GM12878 (cell line): Measurements from ENCODE around the gene PLTP. TPM values are rescaled to one million over a fixed set of nuclear protein-coding genes. Genes with fewer than 3 reads are reported as not detected.

Experiments used
- ATAC-seq: fragments of 200-7000 bp; cut with Tn5 transposase; 3 replicates; pipeline ENCODE4 v1.9.1; 2020; ENCODE audit warnings: mild to moderate bottlenecking, moderate library complexity
- BruUV-seq: library from RNA; stranded (reverse); fragments of 400-500 nt; replicated peaks from 2 replicates; lab custom pipeline; 2021; lab: Mats Ljungman, UMichigan
- CTCF ChIA-PET: fragments of 300-600 bp; sonication (Branson Sonifier 250); formaldehyde crosslinking; extraction: SDS; loops from one replicate; lab custom pipeline; 2021; ENCODE audit warnings: inconsistent platforms; lab: Yijun Ruan, JAX
- POLR2A ChIA-PET: fragments of 350-600 bp; formaldehyde crosslinking; extraction: SDS; loops from one replicate; lab custom pipeline; 2021; ENCODE audit warnings: inconsistent platforms; lab: Charles Lee
- RAD21 ChIA-PET: fragments of 300-600 bp; sonication (Branson Sonifier 250); formaldehyde crosslinking; loops from one replicate; lab custom pipeline; 2023; ENCODE audit warnings: antibody characterized with exemption; ENCODE audit not compliant: unreplicated experiment; lab: Charles Lee
- SMC1A ChIA-PET: fragments of 300-600 bp; sonication (Branson Sonifier 250); formaldehyde crosslinking; loops from one replicate; lab custom pipeline; 2023; ENCODE audit not compliant: unreplicated experiment, uncharacterized antibody; lab: Charles Lee
- DNase-seq: peaks from one replicate; pipeline ENCODE4 v3.0.0-alpha.2; 2011; ENCODE audit warnings: low read depth, low spot score
- FAIRE-seq: peaks from 3 replicates; lab custom pipeline; 2011; peaks lifted over from hg19 to GRCh38; lab: Jason Lieb, UNC
- H2AFZ ChIP-seq: 2 replicates; pipeline ENCODE4 v1.6.0; 2011; ENCODE audit warnings: low read depth, low read length, control low read depth; ENCODE audit not compliant: control insufficient read depth
- H3K27ac ChIP-seq: 2 replicates; pipeline ENCODE4 v1.5.1; 2011; ENCODE audit warnings: control low read depth; ENCODE audit not compliant: control insufficient read depth, insufficient read depth
- H3K27me3 ChIP-seq, 2 experiments: replicated peaks in 1 of 2; 2 replicates each; pipeline versions ENCODE4 v1.6.0 to v1.6.1; 2011; ENCODE audit warnings: low read length in 1 of 2; ENCODE audit not compliant: control insufficient read depth in 2 of 2, insufficient read depth in 2 of 2
- H3K36me3 ChIP-seq, 2 experiments: 2 replicates each; pipeline ENCODE4 v1.5.1; 2011; ENCODE audit warnings: low read length in 1 of 2; ENCODE audit not compliant: control insufficient read depth in 2 of 2, insufficient read depth in 2 of 2
- H3K4me1 ChIP-seq: 2 replicates; pipeline ENCODE4 v1.6.1; 2011; ENCODE audit warnings: mild to moderate bottlenecking, low read length, moderate library complexity, mixed read lengths; ENCODE audit not compliant: control insufficient read depth, insufficient read depth
- H3K4me2 ChIP-seq: 2 replicates; pipeline ENCODE4 v1.6.0; 2011; ENCODE audit warnings: control low read depth; ENCODE audit not compliant: control insufficient read depth, insufficient read depth
- H3K4me3 ChIP-seq: fragments of 200-600 bp; sonication (generic); 2 replicates; pipeline ENCODE4 v1.5.1; 2016
- H3K79me2 ChIP-seq: 2 replicates; pipeline ENCODE4 v1.6.0; 2011; ENCODE audit warnings: low read length; ENCODE audit not compliant: control insufficient read depth, insufficient read depth
- H3K9ac ChIP-seq: 2 replicates; pipeline ENCODE4 v1.8.0; 2011; ENCODE audit warnings: low read length, control low read depth, mixed read lengths; ENCODE audit not compliant: control insufficient read depth, insufficient read depth
- H3K9me3 ChIP-seq: replicated peaks from 3 replicates; pipeline ENCODE4 v1.5.1; 2011; ENCODE audit warnings: mild to moderate bottlenecking, low read length; ENCODE audit not compliant: control insufficient read depth, insufficient read depth
- H4K20me1 ChIP-seq: 2 replicates; pipeline ENCODE4 v1.6.0; 2011; ENCODE audit not compliant: control insufficient read depth, insufficient read depth
- BRCA1 ChIP-seq: IDR thresholded peaks from 2 replicates; pipeline ENCODE4 v1.6.1; 2011; ENCODE audit warnings: low read depth, low read length, improper control_type of control experiment
- CBX5 ChIP-seq: sonication (generic); IDR thresholded peaks from 2 replicates; pipeline ENCODE4 v1.6.1; 2016; ENCODE audit warnings: low read depth, moderate library complexity, mild to moderate bottlenecking, inconsistent platforms
- CUX1 ChIP-seq: IDR thresholded peaks from 2 replicates; pipeline ENCODE4 v1.6.1; 2012; ENCODE audit warnings: improper control_type of control experiment, low read depth, low read length; ENCODE audit not compliant: insufficient replicate concordance
- EP300 ChIP-seq, 2 experiments: fragments of 150-350 bp in 1 of 2; IDR thresholded peaks; 2 replicates each; pipeline ENCODE4 v1.6.1; 2011 to 2012; ENCODE audit warnings: low read depth in 2 of 2, low read length in 2 of 2, borderline replicate concordance in 1 of 2, improper control_type of control experiment in 1 of 2, inconsistent platforms in 1 of 2; ENCODE audit not compliant: control insufficient read depth in 1 of 2
- MTA3 ChIP-seq: IDR thresholded peaks from 2 replicates; pipeline ENCODE4 v1.6.1; 2012; ENCODE audit warnings: low read length, inconsistent platforms, borderline replicate concordance
- NR2F1 ChIP-seq: fragments of 450-650 bp; conservative IDR thresholded peaks from 2 replicates; pipeline ENCODE4 v1.6.1; 2017; ENCODE audit warnings: mild to moderate bottlenecking
- POU2F2 ChIP-seq: IDR thresholded peaks from 3 replicates; pipeline ENCODE4 v1.6.1; 2011; ENCODE audit warnings: low read depth, mild to moderate bottlenecking, low read length, borderline replicate concordance
- RAD21 ChIP-seq: IDR thresholded peaks from 2 replicates; pipeline ENCODE4 v1.6.1; 2011; ENCODE audit warnings: mild to moderate bottlenecking, low read depth, low read length, moderate library complexity; ENCODE audit not compliant: insufficient read depth
- SP1 ChIP-seq: IDR thresholded peaks from one replicate; pipeline ENCODE4 v1.6.1; 2011; ENCODE audit warnings: low read depth, low read length
- SRF ChIP-seq, 2 experiments: IDR thresholded peaks; 2 replicates each; pipeline ENCODE4 v1.6.1; 2011; ENCODE audit warnings: low read depth in 2 of 2, low read length in 2 of 2, mild to moderate bottlenecking in 1 of 2, moderate library complexity in 1 of 2
- SUZ12 ChIP-seq: fragments of 200-600 bp; sonication (generic); IDR thresholded peaks from one replicate; pipeline ENCODE4 v1.6.1; 2018; ENCODE audit warnings: antibody characterized with exemption, mild to moderate bottlenecking; ENCODE audit not compliant: unreplicated experiment
- ZNF687 ChIP-seq: fragments of 450-650 bp; IDR thresholded peaks from 2 replicates; pipeline ENCODE4 v1.6.1; 2017; ENCODE audit warnings: mild to moderate bottlenecking, moderate library complexity
- ZSCAN29 ChIP-seq: fragments of 450-650 bp; IDR thresholded peaks from 2 replicates; pipeline ENCODE4 v1.6.1; 2017; ENCODE audit warnings: mild to moderate bottlenecking, moderate library complexity
- WGBS: methylation state at CpG from one replicate; pipeline ENCODE4 v1.1.6; 2016; ENCODE audit warnings: low lambda C conversion rate; ENCODE audit not compliant: insufficient replicate concordance, insufficient coverage; ENCODE audit errors: missing lambda C conversion rate; 5-methylcytosine and 5-hydroxymethylcytosine counted together
- in situ Hi-C: fragments of 300-500 bp; cut with MboI; formaldehyde crosslinking; loops from 9 replicates; pipeline ENCODE4 v1.14.3; 2018; ENCODE audit warnings: mixed read lengths
- intact Hi-C: fragments of 100-400 bp; cut with micrococcal nuclease; formaldehyde crosslinking; loops from one replicate; pipeline ENCODE4 v1.14.2; 2022; ENCODE audit not compliant: unreplicated experiment
- polyA plus RNA-seq, 11 experiments: library from polyadenylated mRNA; depleted of rRNA in 4 of 11; unstranded in 6 of 11; stranded (reverse) in 5 of 11; fragments of >200 nt; fragmentation: Nextera tagmentation in 4 of 11; fragmentation: Illumina TruSeq in 1 of 11; extraction: Ambion mirVana in 4 of 11; extraction: Trizol in 1 of 11; gene quantifications; 1 replicate in 1 of 11; 2 replicates in 10 of 11; pipeline versions ENCODE4 v1.2.1 to v1.2.3, GENCODE V29; 2011 to 2016; ENCODE audit warnings: inconsistent platforms in 2 of 11, missing spikeins in 2 of 11, low read depth in 1 of 11
- total RNA-seq, 4 experiments: library from RNA; depleted of rRNA in 3 of 4; stranded (reverse); fragments of >200 nt in 3 of 4; fragmentation: Illumina TruSeq in 1 of 4; extraction: Trizol in 1 of 4; gene quantifications; 2 replicates each; pipeline versions ENCODE4 v1.2.1 to v1.2.3, GENCODE V29; 2013 to 2021

PLTP gene
- total and polyA plus RNA-seq, 10 of the 15 experiments (the other 5 are each of a cell fraction or from before 2014, with no cell fraction given): 1.6 to 17.0 (median 7.6) TPM

GRCh38 chr20:45919542-45920399, 7.8 kb upstream of the PLTP start:
- SMC1A ChIA-PET: interaction anchor here (0.5 to 1.5 kb wide), 3 partner anchors 14 to 147 kb away, joined by 3 to 5 read pairs (median 3); no protein-coding TSS in a partner anchor
- no peak overlapping the region for H3K4me3 ChIP-seq
- H3K36me3 ChIP-seq: no peaks in the 10 kb centered on the region
- no peak overlapping the region for H3K27ac ChIP-seq
- H3K9me3 ChIP-seq: no peaks in the 10 kb centered on the region
- RAD21 ChIA-PET: no interaction called here
- in situ Hi-C loops: no loop called here
- no peak overlapping the region for H3K4me2 ChIP-seq
- intact Hi-C loops: no loop called here
- no peaks in the 10 kb centered on the region for H4K20me1 ChIP-seq
- CTCF ChIA-PET: interaction anchor here (0.6 to 3.0 kb wide), 5 partner anchors 8 to 120 kb away, joined by 3 to 12 read pairs (median 4); no protein-coding TSS in a partner anchor
- 46% methylated on average over 9 of the region's 11 CpGs for WGBS
- no TSS peak for BruUV-seq
- H3K27me3 ChIP-seq: no peaks in the 10 kb centered on the region
- DNase-seq: no peak
- no peak overlapping the region for H3K9ac ChIP-seq
- FAIRE-seq: no peak
- POLR2A ChIA-PET: interaction anchor here (1.1 kb wide), 3 partner anchors 8 to 25 kb away, joined by 3 to 7 read pairs (median 3); partner anchors contain the start of gene PCIF1
- no peak for ATAC-seq
- H3K4me1 ChIP-seq: no peaks in the 10 kb centered on the region
- no peaks in the 10 kb centered on the region for H3K79me2 ChIP-seq
- no peak overlapping the region for H2AFZ ChIP-seq
- no peak for TF ChIP-seq ZSCAN29
- no peak for TF ChIP-seq SP1
- TF ChIP-seq SRF (IDR thresholded peaks at IDR 0.05; ENCODE audit: low read depth in 2 of 2, low read length in 2 of 2): no peak
- no peak for TF ChIP-seq BRCA1
- TF ChIP-seq CBX5: no peak
- no peak for TF ChIP-seq CUX1
- TF ChIP-seq ZNF687: no peak
- TF ChIP-seq EP300 (IDR thresholded peaks at IDR 0.05; ENCODE audit: borderline replicate concordance in 1 of 2, control insufficient read depth in 1 of 2, low read depth in 2 of 2, low read length in 2 of 2): no peak
- TF ChIP-seq SUZ12: no peak
- TF ChIP-seq NR2F1: no peak
- TF ChIP-seq POU2F2: no peak
- no peak for TF ChIP-seq MTA3
- TF ChIP-seq RAD21: no peak
